Mesothelial cell of epicardium (in vitro differentiated cells): ENCODE measurements around the gene CSN2. TPM values are rescaled to one million over a fixed set of nuclear protein-coding genes. Genes with fewer than 3 reads are reported as not detected.

ENCODE experiments used
- DNase-seq, 2 experiments: peaks; one replicate each; pipeline ENCODE4 v3.0.0; 2021; ENCODE audit warnings: low spot score in 2 of 2; ENCODE audit not compliant: unreplicated experiment in 2 of 2
- H3K27ac Mint-ChIP-seq: 2 replicates; pipeline ENCODE4 v1.8.0; 2021; ENCODE audit warnings: mixed read lengths
- H3K27me3 Mint-ChIP-seq: 2 replicates; pipeline ENCODE4 v1.8.0; 2021; ENCODE audit warnings: low read depth, mixed read lengths
- H3K36me3 Mint-ChIP-seq: 2 replicates; pipeline ENCODE4 v1.8.0; 2021; ENCODE audit warnings: mixed read lengths
- H3K4me1 Mint-ChIP-seq: 2 replicates; pipeline ENCODE4 v1.8.0; 2021; ENCODE audit warnings: mixed read lengths
- H3K4me3 Mint-ChIP-seq: 2 replicates; pipeline ENCODE4 v1.8.0; 2021; ENCODE audit warnings: mild to moderate bottlenecking, moderate library complexity, mixed read lengths
- H3K9me3 Mint-ChIP-seq: 2 replicates; pipeline ENCODE4 v1.8.0; 2021; ENCODE audit warnings: mixed read lengths
- total RNA-seq: library from RNA; stranded (reverse); gene quantifications from 3 replicates; pipeline ENCODE4 v1.2.1, GENCODE V29; 2021
- TF ChIP-seq, protein P1 (sequence below): fragments of 200-600 bp; sonication (generic); IDR thresholded peaks from one replicate; pipeline ENCODE4 v1.5.0; 2021; ENCODE audit warnings: antibody characterized with exemption; ENCODE audit not compliant: unreplicated experiment

The CSN2 gene
- total RNA-seq, 1 donor from 2014 or later, result not detected

DNA sequence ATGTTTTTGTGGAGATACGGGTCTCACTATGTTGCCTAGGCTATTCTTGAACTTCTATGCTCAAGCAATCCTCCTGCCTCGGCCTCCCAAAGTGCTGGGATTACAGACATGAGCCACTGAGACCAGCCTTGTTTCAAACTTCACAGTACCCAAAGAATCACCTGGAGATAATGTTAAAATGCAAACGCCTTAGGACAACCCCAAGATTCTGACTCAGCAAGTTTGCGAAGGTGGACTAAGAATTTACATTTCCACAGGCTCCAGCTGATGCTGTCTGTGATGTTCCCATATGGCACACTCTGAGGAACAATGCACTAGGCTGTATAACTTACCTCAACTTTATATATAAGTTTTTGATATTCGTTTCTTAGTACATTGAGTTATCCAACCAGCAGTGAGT, 29.3 kb upstream of the CSN2 start:
- TF ChIP-seq, protein P1, sequence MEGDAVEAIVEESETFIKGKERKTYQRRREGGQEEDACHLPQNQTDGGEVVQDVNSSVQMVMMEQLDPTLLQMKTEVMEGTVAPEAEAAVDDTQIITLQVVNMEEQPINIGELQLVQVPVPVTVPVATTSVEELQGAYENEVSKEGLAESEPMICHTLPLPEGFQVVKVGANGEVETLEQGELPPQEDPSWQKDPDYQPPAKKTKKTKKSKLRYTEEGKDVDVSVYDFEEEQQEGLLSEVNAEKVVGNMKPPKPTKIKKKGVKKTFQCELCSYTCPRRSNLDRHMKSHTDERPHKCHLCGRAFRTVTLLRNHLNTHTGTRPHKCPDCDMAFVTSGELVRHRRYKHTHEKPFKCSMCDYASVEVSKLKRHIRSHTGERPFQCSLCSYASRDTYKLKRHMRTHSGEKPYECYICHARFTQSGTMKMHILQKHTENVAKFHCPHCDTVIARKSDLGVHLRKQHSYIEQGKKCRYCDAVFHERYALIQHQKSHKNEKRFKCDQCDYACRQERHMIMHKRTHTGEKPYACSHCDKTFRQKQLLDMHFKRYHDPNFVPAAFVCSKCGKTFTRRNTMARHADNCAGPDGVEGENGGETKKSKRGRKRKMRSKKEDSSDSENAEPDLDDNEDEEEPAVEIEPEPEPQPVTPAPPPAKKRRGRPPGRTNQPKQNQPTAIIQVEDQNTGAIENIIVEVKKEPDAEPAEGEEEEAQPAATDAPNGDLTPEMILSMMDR, result no peak
- Mint-ChIP-seq H3K4me3 (no peak overlapping the region), H3K9me3 (no peaks in the 10 kb centered on the region), H3K27ac (no peak overlapping the region), H3K27me3 (no peaks in the 10 kb centered on the region), H3K36me3 (no peaks in the 10 kb centered on the region), H3K4me1 (no peaks in the 10 kb centered on the region)
- DNase-seq, result no peak

DNA sequence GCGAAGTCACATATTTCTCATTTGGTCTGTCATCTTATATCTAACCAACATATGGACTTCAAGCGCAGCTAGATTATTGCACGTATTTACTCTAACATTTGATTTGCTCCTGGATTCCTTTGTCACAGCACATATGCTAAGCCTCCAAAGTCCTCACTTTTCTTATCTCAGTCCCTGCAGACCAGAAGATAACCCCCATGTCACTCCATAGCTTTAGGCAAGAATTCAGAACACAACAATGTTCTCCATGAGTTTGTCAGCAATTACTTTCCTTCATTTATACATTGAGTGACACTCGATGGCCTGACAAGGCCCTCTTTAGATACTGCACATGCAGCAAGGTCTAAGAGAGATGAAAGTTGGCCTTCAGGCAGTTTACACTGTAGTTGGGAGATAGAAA, 25.5 kb upstream of the CSN2 start:
- H3K27ac Mint-ChIP-seq, result no peak overlapping the region
- H3K4me1 Mint-ChIP-seq, result no peaks in the 10 kb centered on the region
- no peaks in the 10 kb centered on the region for H3K9me3 Mint-ChIP-seq
- H3K27me3 Mint-ChIP-seq, result no peaks in the 10 kb centered on the region
- no peak for DNase-seq
- TF ChIP-seq, protein P1, result no peak
- no peak overlapping the region for H3K4me3 Mint-ChIP-seq
- no peaks in the 10 kb centered on the region for H3K36me3 Mint-ChIP-seq

DNA sequence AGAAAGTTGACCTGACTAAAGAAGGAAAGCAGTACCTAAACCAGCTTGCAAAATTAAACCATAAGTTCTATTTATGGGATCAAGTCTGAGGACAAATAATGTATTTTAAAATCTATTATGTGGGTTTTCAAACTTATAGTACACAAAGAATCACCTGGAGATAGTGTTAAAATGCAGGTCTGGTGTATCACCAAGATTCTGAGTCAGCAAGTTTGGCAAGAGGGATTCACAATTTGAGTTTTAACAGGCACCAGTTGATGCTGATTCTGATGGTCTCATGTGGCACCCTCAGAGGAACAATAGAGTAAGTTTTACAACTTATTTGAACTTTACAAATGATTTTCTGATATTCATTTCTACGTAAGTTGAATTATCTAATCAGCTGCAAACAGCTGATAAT, 21.1 kb upstream of the CSN2 start:
- peaks cover 12% of the 10 kb centered on the region for H3K4me1 Mint-ChIP-seq
- H3K27ac Mint-ChIP-seq, result no peak overlapping the region
- no peak overlapping the region for H3K4me3 Mint-ChIP-seq
- TF ChIP-seq, protein P1, result no peak
- no peaks in the 10 kb centered on the region for H3K9me3 Mint-ChIP-seq
- no peaks in the 10 kb centered on the region for H3K27me3 Mint-ChIP-seq
- no peaks in the 10 kb centered on the region for H3K36me3 Mint-ChIP-seq
- no peak for DNase-seq

DNA sequence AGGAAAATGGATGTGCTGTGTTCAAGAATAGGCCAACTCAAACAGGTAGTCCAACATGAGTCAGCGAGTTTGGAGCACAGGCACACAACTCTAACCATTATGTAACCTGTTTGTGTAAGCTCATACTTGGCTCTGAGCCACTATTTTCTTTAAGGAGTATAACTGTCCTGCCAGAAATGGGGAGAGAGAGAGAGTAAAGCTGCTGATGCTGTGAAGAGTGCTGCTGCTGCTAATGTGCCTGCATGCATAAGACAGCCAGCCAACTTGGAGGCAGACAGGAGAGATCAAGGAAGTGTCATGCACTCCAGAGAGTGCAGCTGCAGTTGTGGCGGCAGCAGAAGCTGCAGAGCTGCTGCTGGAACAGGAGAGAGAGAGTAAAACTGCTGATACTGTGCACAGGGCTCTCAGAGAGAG, 18.5 kb upstream of the CSN2 start:
- TF ChIP-seq, protein P1, result no peak
- Mint-ChIP-seq H3K4me1 (peaks cover 12% of the 10 kb centered on the region), H3K27me3 (no peaks in the 10 kb centered on the region), H3K9me3 (no peaks in the 10 kb centered on the region), H3K27ac (peak overlapping the region; percentile 36), H3K4me3 (no peak overlapping the region), H3K36me3 (no peaks in the 10 kb centered on the region)
- DNase-seq, result peak in 1 of 2 experiments; percentile 38

DNA sequence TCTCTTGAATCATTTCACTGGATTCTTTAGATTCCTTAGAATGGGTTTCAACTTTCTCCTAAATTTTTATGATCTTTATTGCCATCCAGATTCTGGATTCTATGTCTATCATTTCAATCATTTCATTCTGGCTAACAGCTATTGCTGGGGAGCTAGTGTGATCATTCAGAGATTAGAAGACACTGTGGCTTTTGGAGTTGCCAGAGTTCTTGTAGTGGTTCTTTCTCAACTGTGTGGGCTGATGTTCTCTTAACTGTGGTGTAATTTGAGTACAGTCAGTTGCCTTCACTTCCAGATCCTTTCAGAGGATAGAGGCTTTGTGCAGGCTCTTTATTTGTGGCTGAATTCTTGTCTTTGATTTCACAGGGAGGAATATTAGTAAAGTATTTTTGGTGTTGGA, 12.1 kb upstream of the CSN2 start:
- no peak for DNase-seq
- Mint-ChIP-seq H3K27me3 (peaks cover 6% of the 10 kb centered on the region), H3K36me3 (no peaks in the 10 kb centered on the region), H3K4me1 (peaks cover 3% of the 10 kb centered on the region), H3K9me3 (no peaks in the 10 kb centered on the region), H3K4me3 (no peak overlapping the region), H3K27ac (no peak overlapping the region)
- TF ChIP-seq, protein P1, result no peak

DNA sequence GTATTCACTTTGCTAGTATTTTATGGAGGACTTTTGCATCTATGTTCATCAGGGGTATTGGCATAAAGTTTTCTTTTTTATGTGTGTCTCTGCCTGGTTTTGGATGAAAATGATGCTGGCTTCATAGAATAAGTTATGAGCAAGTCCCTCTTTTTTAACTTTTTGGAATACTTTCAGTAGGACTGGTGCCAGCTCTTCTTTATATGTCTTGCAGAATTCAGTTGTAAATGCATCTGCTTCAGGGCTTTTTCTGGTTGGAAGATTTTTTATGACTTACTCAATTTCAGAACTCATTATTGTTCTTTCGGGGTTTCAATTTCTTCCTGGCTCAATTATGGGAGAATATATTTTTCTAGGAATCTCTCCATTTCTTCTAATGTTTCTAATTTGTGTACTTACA, 9.1 kb upstream of the CSN2 start:
- peaks cover 7% of the 10 kb centered on the region for H3K27me3 Mint-ChIP-seq
- no peak overlapping the region for H3K27ac Mint-ChIP-seq
- no peaks in the 10 kb centered on the region for H3K9me3 Mint-ChIP-seq
- DNase-seq, result no peak
- peaks cover 3% of the 10 kb centered on the region for H3K4me1 Mint-ChIP-seq
- TF ChIP-seq, protein P1, result no peak
- no peaks in the 10 kb centered on the region for H3K36me3 Mint-ChIP-seq
- no peak overlapping the region for H3K4me3 Mint-ChIP-seq
